Effector memory CD4-positive, alpha-beta T cell (primary cell): ENCODE data around the gene HSPB8.
"Not testable (repeated sequence)": the region's sequence is repeated elsewhere in the genome, so short reads cannot be mapped to it uniquely, and the experiment has no call there.

ENCODE experiments used
- DNase-seq, 3 donors: peaks; one replicate each; pipeline ENCODE4 v3.0.0-alpha.2; 2020
- H3K27ac ChIP-seq: 2 replicates; pipeline ENCODE4 v1.7.0; 2013; ENCODE audit warnings: mild to moderate bottlenecking, low read length, moderate library complexity; ENCODE audit not compliant: insufficient read depth, poor library complexity, severe bottlenecking
- H3K27me3 ChIP-seq: replicated peaks from 2 replicates; pipeline ENCODE4 v1.7.0; 2013; ENCODE audit warnings: mild to moderate bottlenecking, low read length; ENCODE audit not compliant: insufficient read depth, control insufficient read depth, poor library complexity, severe bottlenecking
- H3K36me3 ChIP-seq: 2 replicates; pipeline ENCODE4 v1.7.0; 2013; ENCODE audit warnings: mild to moderate bottlenecking, low read length, moderate library complexity; ENCODE audit not compliant: control insufficient read depth, insufficient read depth
- H3K4me1 ChIP-seq: 2 replicates; pipeline ENCODE4 v1.7.0; 2013; ENCODE audit warnings: low read length, mild to moderate bottlenecking; ENCODE audit not compliant: control insufficient read depth, insufficient read depth, poor library complexity, severe bottlenecking
- H3K4me3 ChIP-seq: 2 replicates; pipeline ENCODE4 v1.7.0; 2013; ENCODE audit warnings: low read length, low read depth, mild to moderate bottlenecking; ENCODE audit not compliant: insufficient read depth, poor library complexity, severe bottlenecking
- H3K9me3 ChIP-seq: 2 replicates; pipeline ENCODE4 v1.7.0; 2013; ENCODE audit warnings: mild to moderate bottlenecking, low read length, moderate library complexity; ENCODE audit not compliant: control insufficient read depth

HSPB8 gene

DNA sequence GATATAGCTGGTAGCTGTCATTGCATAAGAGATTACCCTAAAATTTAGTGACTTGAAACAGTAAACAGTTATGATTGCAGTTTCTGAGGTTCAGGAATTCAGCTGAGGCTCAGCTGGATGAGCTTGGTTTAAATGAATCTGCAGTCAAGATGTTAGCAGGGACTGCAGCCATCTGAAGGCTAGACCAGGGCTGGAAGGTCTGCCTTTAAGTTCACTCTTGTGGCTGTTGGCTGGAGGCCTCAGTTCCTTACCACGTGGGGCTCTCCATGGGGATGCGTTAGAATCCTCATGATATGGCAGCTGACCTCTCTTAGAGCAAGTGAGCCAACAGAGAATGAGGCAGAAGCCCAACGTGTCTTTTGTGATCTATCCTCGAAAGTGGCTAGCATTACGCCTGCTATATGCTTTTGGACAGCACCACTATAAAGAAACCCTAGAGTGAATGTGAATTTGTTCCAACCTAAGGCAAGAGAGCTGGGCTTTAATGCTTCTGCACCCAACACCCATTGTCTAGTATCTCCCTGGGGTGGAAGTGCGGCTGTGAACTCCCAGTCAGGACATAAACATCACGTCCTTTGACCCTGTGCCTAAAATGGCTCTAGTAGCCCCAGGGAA lies 26.0 kb downstream of the HSPB8 start:
- H3K4me1 ChIP-seq: no peaks in the 10 kb centered on the region
- H3K9me3 ChIP-seq: no peaks in the 10 kb centered on the region
- H3K27me3 ChIP-seq: no peaks in the 10 kb centered on the region
- H3K36me3 ChIP-seq: no peaks in the 10 kb centered on the region
- no peak overlapping the region for H3K4me3 ChIP-seq
- H3K27ac ChIP-seq: no peak overlapping the region
- DNase-seq: no peak

DNA sequence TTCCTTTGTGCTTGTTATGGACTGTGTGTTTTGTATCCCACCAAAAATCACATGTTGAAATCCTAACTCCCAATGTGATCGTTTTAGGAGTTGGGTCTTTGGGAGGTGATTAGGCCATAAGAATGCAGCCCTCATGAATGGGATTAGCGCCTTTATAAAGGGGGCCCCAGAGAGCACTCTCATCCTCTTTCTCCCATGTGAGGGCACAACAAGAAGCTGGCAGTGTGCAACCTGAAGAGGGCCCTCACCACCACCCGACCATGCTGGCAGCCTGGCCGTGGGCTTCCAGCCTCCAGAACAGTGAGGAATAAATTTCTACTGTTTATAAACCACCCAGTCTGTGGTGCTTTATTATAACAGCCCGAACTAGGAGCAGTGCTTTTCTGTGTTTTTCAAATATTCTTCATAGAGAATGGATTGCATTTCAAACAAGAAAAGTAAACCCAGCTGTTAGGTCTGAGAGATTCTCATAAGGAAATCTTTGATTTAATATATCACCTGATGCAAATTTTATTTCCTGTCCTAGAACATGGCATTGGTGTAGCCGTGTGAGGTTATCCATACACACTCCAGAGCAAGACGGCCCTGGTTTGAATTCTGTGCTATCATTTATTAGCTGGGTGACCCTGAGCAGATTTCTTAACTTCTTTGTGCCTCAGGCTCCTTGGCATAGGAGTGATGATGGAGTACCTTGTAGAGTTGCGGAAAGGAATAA lies 27.8 kb downstream of the HSPB8 start:
- no peak overlapping the region for H3K4me3 ChIP-seq
- no peaks in the 10 kb centered on the region for H3K36me3 ChIP-seq
- no peak overlapping the region for H3K27ac ChIP-seq
- DNase-seq: no peak
- H3K9me3 ChIP-seq: no peaks in the 10 kb centered on the region
- H3K27me3 ChIP-seq: no peaks in the 10 kb centered on the region
- no peaks in the 10 kb centered on the region for H3K4me1 ChIP-seq

DNA sequence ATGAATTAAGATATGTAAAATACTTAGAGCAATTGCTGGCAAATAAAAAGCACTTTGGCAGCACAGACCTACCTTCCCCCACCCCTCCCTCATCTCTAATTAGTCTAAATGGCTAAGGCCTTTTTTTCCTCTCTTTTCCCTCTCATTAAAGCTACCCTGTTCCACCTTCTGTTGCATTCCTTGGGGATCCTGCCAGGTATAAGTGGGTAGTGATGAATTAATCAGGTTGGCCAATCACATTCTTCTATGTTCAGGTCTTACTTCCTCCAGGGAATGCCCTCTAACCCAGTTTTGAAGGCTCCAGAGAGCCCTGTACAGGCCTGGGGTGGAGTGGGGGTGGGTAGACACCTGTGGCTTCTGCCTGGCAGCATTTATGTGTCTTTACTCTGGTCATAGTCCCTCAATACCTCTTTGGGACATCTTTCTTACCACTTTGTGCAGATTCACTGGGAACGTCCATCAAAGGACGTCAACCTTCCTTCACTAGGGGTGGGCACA lies 28.4 kb downstream of the HSPB8 start:
- Histone ChIP-seq H3K27me3 (no peaks in the 10 kb centered on the region), H3K27ac (no peak overlapping the region), H3K4me3 (no peak overlapping the region), H3K9me3 (no peaks in the 10 kb centered on the region), H3K36me3 (no peaks in the 10 kb centered on the region), H3K4me1 (no peaks in the 10 kb centered on the region)
- DNase-seq: no peak

DNA sequence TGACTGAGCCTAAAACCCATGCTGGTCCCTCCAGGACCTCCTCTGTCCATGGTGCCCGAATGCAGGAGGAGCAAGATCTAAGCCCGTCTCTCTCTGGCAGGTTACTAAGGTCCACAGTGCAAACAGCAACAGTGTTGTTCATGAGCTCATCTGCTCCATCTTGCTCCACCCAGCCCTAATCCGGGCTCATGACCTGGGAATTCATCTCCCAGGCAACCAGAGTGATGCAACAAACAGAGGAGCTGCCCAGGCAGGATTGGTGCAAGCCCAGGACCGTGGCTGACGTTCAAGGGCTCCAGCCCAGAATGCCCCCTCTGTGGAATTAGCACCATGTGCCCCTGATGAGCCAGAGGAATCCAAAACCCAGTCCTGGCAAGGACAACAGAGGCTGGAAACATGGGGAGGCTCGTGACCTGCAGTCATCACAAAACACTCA lies 29.9 kb downstream of the HSPB8 start:
- no peak overlapping the region for H3K27ac ChIP-seq
- no peaks in the 10 kb centered on the region for H3K27me3 ChIP-seq
- H3K36me3 ChIP-seq: no peaks in the 10 kb centered on the region
- DNase-seq: no peak
- no peaks in the 10 kb centered on the region for H3K9me3 ChIP-seq
- no peak overlapping the region for H3K4me3 ChIP-seq
- no peaks in the 10 kb centered on the region for H3K4me1 ChIP-seq

DNA sequence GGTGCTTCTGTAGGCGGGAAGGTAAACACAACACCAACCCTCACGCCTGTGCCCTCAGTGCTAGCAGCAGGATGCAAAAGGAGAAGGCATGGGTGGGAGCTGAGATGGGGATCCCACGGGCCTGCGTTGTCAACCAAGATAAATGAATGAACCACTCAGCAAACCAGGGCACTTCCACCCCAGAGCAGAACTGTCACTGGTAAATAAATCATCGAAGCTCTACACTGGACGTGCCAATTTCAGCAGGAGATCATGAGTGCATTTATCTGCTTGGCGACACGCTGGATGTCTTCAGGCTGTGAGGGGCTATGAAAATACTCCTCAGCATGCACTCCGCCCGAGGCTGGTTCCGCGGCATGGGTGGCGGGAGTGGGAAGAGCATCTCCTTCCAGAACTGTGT lies 33.2 kb downstream of the HSPB8 start:
- H3K27ac ChIP-seq: no peak overlapping the region
- H3K36me3 ChIP-seq: no peaks in the 10 kb centered on the region
- H3K4me3 ChIP-seq: no peak overlapping the region
- no peaks in the 10 kb centered on the region for H3K27me3 ChIP-seq
- H3K9me3 ChIP-seq: no peaks in the 10 kb centered on the region
- no peak for DNase-seq
- H3K4me1 ChIP-seq: no peaks in the 10 kb centered on the region

DNA sequence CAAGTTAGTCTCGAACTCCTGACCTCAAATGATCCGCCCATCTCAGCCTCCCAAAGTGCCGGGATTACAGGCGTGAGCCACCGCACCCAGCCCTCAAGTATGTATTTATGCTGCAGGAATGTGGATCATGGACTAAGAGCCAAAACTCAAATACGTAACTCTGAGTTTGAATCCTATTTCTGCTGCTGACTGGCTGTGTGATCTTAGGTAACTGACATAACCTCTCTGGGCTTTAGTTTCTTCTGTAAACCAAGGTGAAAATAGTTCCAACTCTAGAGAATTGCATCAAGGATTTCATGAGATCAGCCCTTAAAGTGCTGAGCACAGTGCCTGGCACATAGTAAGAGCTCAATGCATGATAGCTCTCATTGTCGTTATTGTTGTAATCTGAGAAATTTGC lies 37.4 kb downstream of the HSPB8 start:
- Histone ChIP-seq H3K4me3 (no peak overlapping the region), H3K9me3 (no peaks in the 10 kb centered on the region), H3K27ac (no peak overlapping the region), H3K36me3 (no peaks in the 10 kb centered on the region), H3K27me3 (no peaks in the 10 kb centered on the region), H3K4me1 (no peaks in the 10 kb centered on the region)
- DNase-seq: no peak

DNA sequence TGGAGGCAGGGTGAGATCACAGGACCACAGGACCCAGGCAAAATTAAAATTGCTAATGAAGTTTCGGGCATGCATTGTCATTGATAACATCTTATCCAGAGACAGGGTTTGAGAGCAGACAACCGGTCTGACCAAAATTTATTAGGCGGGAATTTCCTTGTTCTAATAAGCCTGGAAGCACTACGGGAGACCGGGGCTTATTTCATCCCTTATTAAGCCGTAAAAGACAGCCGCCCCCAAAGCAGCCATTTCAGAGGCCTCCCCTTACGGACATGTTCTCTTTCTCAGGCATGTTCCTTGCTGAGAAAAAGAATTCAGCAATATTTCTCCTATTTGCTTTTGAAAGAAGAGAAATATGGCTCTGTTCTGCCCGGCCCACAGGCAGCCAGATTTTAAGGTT lies 40.1 kb downstream of the HSPB8 start:
- not testable (repeated sequence) for H3K4me3 ChIP-seq, DNase-seq, H3K36me3 ChIP-seq, H3K9me3 ChIP-seq, H3K4me1 ChIP-seq, H3K27me3 ChIP-seq, H3K27ac ChIP-seq

DNA sequence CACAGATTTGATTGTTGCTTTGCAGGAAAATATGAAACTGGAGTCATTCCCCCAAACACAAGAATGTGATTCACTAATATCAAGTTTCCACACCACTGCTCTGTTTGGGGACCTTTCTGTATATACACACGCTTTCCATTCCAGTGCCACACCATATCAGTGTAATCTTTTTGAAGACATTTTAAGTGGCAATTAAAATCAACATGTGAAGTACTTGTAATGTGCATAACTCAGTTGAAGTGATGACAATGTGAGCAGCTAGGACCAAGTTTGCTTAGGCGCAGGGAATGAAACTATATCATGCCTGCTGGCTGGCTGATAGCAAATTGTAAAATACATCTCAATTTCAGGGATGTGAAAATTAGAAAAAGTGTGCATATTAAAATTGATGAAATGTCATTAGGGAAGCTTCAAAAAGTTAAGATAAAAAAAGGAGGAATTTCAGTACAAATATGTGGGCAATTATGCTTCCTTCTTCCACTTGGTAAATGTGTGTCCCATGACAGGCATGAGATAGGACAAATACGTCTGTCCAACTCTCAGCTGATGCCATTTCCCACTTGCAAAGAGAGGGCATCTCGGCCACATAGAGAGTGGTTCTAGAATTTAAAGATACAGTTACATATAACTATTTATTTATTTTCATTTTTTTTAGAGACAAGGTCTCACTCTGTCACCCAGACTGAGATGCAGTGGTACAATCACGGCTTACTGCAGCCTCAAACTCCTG lies 43.7 kb downstream of the HSPB8 start:
- H3K4me1 ChIP-seq: no peaks in the 10 kb centered on the region
- no peaks in the 10 kb centered on the region for H3K9me3 ChIP-seq
- no peak overlapping the region for H3K27ac ChIP-seq
- no peaks in the 10 kb centered on the region for H3K36me3 ChIP-seq
- no peak for DNase-seq
- H3K27me3 ChIP-seq: no peaks in the 10 kb centered on the region
- H3K4me3 ChIP-seq: no peak overlapping the region

DNA sequence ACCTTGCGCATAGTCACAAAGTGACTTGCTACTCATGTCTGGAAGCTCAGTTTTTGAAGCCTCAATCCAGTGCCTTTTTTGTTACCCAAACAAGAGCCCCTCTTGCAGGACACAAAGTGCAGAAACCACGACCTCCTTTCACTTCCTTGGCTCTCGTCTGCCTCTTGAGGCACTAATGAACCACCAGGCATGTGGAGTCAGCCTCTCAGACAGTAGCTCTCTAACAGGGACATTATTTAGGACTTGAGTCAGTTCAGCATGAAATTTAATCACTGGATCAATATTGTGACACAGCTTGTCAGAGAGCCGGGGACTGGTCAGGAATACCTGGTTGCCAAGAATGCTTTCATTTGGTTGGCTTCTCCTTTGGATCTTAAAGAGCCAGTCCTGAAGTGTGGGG lies 46.7 kb downstream of the HSPB8 start:
- H3K9me3 ChIP-seq: no peaks in the 10 kb centered on the region
- no peak overlapping the region for H3K27ac ChIP-seq
- H3K36me3 ChIP-seq: no peaks in the 10 kb centered on the region
- H3K4me3 ChIP-seq: no peak overlapping the region
- DNase-seq: no peak
- no peaks in the 10 kb centered on the region for H3K4me1 ChIP-seq
- H3K27me3 ChIP-seq: no peaks in the 10 kb centered on the region

DNA sequence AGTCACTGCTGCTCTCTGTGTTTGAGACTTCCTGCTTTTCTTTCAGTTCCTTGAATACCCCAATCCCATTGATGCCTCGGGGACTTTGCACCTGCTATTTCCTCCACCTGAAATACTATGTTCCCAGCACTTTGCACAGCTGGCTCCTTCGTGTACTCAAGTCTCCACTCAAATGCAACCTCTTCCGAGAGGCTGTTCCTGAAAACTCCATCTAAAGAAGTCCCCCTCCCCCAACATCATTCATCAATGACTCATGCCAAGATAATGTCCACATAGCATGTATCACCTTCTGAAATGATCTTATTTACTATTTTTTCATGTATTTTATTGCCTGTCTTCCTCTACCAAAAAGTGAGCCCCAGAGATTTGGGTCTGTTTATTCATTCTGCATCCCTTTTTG lies 48.6 kb downstream of the HSPB8 start:
- Histone ChIP-seq H3K4me1 (no peaks in the 10 kb centered on the region), H3K36me3 (no peaks in the 10 kb centered on the region), H3K9me3 (no peaks in the 10 kb centered on the region), H3K4me3 (no peak overlapping the region), H3K27ac (no peak overlapping the region), H3K27me3 (no peaks in the 10 kb centered on the region)
- no peak for DNase-seq
